GM12801 (cell line): ENCODE results near the gene LHB.

Experiments used
- TF ChIP-seq, protein P1 (sequence below): IDR thresholded peaks from one replicate; pipeline ENCODE4 v1.5.1; 2011; ENCODE audit warnings: control low read depth; ENCODE audit not compliant: insufficient read length; ENCODE audit errors: extremely low read depth

LHB gene

DNA sequence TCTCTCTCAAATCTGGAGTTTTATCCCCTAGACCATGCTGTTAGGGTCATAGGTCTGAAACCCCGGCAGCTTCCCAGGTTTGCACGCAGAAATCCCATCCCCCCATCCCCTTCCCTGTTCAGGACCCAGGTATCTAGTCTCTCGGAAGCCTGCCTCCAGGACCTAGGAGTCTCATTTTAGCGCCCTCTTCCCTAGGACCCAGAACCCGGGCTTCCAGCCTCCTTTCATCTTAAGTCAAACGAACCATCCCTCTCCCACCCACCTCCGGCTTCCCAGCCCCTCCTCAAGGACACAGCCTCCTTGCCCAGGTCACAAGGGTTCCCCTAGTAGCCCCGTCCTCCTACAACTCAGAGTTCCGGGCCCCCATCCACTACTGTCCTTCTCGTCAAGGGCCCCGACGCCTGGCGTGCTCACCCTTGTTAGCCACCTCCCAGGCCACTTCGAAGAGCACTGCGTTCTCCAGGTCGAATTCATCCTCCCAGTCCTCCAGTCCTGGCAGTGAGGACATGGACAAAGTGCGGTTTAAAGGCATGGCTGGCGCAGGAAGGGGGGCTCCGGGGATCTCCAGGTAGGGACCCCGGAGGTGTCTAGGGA, 24.2 kb downstream of the LHB start:
- TF ChIP-seq, protein P1, sequence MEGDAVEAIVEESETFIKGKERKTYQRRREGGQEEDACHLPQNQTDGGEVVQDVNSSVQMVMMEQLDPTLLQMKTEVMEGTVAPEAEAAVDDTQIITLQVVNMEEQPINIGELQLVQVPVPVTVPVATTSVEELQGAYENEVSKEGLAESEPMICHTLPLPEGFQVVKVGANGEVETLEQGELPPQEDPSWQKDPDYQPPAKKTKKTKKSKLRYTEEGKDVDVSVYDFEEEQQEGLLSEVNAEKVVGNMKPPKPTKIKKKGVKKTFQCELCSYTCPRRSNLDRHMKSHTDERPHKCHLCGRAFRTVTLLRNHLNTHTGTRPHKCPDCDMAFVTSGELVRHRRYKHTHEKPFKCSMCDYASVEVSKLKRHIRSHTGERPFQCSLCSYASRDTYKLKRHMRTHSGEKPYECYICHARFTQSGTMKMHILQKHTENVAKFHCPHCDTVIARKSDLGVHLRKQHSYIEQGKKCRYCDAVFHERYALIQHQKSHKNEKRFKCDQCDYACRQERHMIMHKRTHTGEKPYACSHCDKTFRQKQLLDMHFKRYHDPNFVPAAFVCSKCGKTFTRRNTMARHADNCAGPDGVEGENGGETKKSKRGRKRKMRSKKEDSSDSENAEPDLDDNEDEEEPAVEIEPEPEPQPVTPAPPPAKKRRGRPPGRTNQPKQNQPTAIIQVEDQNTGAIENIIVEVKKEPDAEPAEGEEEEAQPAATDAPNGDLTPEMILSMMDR: no peak

DNA sequence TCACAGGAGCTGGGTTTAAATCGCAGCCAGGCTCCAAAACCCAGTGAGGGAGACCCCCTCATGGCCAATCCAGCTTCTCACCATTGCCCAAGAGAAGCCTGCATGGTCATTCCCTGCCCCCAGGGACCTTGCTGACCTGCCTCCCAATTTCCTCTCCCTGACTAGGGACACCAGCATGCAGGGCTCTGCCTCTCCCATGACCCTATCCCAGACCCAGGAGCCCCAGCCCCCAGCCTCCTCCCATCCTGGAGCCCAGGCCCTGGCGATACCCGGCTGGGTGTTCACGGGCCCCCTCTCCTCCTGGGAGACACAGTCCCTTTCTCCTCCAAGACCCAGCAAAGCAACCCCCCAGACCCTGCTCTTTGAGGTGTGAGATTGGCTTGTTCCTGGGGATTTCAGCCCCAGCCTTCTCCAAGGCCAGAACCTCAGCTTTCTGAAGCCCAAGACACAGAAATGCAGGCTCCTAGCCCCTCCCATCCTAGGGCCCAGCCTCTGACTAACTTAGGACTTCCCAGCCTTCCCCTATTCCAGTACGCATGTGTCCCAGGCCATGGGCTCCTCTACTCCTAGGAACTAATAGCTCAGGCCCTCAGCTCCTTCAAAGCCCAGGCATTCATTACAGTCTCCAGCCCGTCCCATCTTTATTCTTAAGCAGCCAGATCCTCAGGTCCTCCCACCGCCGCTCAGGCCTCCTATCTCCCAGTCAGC, 24.9 kb downstream of the LHB start:
- TF ChIP-seq, protein P1: no peak

DNA sequence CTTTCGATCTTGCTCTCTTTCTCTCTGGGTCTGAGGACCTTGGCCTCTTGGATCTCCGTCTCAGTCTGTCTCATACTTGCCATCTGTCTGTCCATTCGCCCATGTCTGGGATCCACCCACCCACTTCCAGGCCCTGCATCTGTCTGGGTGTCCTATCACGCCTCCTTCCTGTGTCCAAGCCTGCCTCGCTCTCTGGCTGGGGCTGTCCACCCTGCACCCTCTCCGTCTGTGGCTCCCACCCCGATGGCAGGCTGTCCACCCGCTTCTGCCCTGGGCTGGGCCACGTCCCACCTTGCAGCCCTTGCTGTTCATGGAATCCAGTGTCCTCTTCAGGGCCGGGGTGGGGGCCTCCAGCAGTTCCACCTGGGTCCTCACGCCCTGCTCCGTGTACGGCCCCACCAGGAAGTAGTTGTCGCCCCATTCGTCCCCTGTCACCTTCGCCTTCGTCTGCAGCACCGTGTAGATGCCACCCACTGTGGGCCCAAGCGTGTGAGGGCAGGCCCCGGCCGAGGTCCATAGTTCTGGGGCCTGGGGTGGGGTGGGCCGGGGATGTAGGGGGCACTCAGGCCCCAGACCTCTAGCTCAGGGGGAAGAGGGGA, 25.8 kb downstream of the LHB start:
- TF ChIP-seq, protein P1: no peak

DNA sequence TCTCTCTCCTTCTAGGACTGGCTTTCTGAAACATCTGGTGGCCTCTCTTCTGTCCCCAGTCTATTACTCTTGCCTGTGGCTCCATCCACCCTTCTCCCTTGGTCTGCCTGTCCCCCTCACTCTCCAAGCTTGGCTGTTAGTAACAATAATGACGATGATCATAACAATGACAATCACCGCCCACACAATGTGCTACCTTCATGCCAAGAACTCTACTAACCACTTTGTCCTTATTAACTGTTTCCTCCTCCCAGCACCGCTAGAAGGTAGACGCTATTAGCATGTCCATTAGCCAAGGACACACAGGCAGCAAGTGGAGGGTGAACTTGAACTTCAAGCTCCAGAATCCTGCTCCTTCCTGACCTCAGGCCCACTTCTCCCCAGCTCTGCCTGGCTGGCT, 26.5 kb downstream of the LHB start:
- TF ChIP-seq, protein P1: no peak

DNA sequence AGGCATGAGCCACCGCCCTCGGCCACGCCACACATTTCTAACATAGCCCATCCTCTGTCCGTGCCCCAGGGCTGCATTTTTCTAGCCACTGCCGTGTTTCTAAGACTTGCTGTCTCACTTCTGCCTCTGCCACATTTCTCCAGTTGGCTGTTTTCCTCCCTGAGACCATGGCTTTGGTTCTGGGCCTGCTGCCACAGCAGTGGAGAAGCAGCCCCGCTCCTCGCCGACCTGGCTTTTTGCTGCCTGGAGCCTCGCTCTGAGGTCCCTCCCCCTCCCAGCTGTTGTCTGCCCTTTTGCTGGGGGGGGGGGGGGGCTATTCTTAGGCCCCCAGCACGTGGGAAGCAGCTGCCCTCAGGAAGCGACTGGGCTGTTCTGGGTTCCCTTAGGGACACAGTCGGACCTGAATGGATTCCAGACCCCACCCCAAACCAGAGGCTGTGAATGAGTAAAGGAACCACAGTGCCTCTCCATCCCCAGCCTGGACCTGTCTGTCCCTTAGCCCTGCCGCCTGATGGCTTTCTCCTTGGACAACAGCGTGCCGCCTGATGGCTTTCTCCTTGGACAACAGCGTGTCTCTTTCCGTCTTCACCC, 27.1 kb downstream of the LHB start:
- TF ChIP-seq, protein P1: no peak

DNA sequence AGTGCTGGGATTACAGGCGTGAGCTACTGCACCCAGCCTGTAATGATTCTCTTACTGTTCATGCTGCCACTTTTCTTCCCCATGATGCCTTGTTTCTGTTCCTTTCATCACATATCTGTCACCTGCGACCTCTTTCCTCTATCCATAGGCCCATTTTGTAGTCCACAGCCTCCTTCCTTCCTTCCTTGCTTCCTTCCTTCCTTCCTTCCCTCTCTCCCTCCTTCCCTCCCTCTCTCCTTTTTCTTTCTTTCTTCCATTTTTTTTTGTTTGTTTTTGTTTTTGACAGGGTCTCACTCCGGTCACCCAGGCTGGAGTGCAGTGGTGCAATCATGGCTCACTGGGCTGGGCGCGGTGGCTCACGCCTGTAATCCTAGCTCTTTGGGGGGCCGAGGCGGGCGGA, 28.0 kb downstream of the LHB start:
- TF ChIP-seq, protein P1: no peak

DNA sequence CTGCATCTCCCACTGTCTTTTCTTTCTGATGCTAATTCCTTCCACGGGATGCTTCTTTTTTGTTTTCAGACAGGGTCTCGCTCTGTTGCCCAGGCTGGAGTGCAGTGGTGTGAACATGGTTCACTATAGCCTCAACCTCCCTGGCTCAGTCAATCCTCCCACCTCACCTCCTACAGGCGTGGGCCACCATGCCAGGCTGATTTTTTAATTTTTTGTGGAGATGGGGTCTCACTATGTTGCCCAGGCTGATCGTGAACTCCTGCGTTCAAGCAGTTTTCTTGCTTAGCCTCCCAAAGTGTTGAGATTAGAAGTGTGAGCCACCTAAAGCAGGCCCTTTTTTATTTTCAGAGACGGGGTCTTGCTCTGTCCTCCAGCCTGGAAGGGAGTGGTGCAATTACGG, 28.6 kb downstream of the LHB start:
- TF ChIP-seq, protein P1: no peak
